Colon (tissue), 2 donors: ENCODE data around the gene PDPN.
"Not testable (repeated sequence)": the region's sequence is repeated elsewhere in the genome, so short reads cannot be mapped to it uniquely, and the experiment has no call there.

Experiments
- FAIRE-seq: peaks from 2 replicates; lab custom pipeline; 2012; peaks lifted over from hg19 to GRCh38; lab: Jason Lieb, UNC
- donor health status: control.
- donor health status: control.

The PDPN gene, protein sequence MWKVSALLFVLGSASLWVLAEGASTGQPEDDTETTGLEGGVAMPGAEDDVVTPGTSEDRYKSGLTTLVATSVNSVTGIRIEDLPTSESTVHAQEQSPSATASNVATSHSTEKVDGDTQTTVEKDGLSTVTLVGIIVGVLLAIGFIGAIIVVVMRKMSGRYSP

DNA sequence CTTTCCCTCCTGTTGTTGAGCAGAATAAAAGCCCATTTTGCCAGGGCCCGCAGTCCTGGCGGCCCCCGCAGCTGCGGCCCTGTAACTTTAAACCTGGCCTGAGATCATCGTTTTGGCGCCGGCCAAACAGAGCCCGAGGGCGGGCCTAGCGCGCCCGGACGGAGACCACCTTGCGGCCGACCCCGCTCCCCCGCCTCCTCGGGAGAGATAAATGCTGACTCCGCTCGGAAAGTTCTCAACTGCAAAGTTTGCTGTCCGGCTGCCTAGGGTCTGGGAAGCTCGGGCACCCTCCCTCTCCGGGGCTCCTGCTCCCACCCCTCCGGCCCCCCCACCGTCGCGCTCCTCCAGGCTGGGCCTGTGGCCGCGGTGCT lies at the start of gene PDPN:
Gene PDPN, plus strand, starts transcription at position 238 of the 371 bp plus-strand sequence. CDS start 202 bp downstream, outside the sequence.
- no peak for FAIRE-seq

DNA sequence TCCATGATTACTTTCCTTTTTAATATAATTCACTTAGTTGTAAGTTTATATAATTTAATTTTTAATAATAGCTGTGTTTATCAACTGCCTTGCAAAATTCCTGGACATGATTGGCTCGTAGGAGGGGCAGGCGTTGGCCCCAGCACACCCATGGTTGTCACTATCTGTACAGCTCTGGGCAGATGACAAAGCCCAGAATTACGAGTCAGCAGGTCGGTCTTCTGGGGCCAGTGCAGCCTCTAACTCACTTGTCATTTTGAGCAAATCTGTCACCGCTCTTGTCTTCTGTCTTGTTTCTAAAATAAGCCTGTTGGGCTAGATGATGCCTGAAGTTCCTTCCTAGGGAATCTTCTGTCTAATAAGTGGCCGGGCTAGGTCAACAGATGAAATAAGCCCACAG lies 48.4 kb upstream of the PDPN start:
- FAIRE-seq: no peak

DNA sequence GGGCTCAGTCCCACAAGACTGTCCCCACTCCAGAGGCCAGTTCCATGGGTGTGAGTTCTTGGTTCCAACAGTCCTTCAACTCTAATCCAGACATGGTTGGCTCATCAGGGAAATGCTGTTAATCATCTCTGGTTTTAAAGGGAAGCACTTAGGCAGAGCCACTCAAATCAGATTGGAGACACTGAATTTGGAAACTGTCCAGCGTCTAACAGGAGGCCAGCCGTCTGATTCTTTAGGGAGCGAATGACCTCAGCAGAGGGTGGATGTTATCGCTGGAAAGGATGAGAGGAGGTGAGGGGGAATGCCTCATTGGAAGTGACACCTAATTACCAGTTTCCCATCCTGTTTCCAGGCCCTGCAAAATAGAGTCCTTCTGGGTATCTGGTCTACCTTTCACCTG lies 47.1 kb upstream of the PDPN start:
- no peak for FAIRE-seq

DNA sequence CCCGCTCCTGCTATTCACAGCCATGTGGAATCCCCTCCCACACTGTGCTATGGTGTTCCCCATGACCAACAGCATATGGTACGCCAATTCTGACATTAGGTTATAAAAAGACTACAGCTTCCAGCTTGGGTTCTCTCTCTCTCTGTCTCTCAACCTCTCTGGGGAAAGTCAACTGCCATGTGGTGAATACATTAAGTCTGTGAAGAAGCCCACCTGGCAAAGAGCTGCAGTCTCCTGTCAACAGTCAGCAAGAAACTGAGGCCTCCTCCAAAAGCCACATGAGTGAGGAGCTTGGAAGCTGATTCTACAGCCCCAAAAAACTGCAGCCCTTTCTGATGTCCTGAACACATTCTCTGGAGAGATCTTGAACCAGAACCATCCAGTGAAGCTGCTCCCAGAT lies 44.8 kb upstream of the PDPN start:
- no peak for FAIRE-seq

DNA sequence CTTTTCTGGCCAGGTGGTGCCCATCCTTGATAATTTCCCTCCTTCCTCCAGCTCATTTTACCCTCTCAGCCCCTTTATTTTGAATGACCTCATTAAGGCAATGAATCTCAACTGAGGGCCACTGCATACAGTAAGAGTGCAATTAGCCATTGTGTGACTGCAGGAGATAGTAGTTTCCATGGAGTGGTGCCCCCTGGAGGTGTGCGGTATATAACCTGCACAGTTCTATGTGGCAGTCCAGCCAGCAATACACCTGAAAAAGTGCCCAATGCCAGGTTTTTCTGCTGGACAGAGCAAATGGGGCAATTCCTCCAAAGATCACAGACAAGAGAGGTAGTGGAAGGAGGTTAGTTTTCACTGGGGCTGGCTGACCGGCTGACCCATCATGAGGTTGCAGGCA lies 43.9 kb upstream of the PDPN start:
- no peak for FAIRE-seq

DNA sequence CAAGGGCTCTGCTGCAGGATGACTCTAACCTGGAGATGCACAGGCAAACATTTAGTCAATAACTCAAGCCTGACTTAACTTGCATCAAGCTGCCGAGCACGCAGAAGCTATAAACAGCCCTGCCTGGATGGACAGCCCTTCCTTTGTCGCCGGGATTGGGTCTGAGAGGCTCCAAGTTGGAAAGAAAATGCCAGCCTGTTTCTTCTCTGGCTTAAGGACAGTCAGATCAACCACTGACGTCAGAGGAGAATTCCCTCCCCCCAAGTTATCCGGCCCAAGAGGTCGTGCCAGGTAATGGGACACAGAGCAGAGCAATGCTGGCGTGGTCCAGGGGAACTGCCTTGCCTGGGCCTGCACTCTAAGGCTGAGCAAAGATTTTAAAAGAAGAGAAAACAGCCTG lies 42.8 kb upstream of the PDPN start:
- no peak for FAIRE-seq

DNA sequence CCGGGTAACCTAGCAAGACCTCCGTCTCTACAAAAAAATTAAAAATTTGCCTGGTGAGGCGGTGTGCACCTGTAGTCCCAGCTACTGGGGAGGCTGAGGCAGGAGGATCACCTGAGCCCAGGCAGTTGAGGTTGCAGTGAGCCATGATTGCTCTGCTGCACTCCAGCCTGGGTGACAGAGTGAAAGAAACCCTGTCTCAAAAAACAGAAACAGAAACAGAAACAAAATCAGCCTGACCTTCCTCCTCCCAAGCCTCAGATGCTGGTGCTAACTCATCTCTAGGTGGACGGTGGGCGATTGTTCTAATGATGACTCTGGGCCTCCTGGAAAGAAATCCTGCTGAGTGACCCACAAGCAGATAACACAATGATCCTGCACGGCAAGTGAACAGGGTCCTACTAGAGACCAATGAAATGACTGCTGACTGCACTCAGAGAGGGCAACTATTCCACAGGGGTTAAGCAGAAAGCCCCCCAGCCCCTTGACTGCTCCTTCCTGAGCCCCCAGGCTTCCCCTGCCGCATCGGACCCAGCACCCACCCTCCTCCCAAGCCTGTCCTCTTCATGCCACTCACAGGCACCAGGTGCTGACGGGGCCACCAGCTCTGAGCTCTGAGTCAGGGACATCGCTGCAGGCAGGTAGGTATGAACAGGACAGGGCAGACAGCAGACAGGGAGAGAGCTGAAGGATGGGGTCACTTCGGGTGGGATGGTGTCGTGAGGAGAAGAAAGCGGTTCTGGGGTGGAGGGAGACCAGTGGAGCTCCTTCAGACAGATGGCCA lies 42.0 kb upstream of the PDPN start:
- FAIRE-seq: no peak

DNA sequence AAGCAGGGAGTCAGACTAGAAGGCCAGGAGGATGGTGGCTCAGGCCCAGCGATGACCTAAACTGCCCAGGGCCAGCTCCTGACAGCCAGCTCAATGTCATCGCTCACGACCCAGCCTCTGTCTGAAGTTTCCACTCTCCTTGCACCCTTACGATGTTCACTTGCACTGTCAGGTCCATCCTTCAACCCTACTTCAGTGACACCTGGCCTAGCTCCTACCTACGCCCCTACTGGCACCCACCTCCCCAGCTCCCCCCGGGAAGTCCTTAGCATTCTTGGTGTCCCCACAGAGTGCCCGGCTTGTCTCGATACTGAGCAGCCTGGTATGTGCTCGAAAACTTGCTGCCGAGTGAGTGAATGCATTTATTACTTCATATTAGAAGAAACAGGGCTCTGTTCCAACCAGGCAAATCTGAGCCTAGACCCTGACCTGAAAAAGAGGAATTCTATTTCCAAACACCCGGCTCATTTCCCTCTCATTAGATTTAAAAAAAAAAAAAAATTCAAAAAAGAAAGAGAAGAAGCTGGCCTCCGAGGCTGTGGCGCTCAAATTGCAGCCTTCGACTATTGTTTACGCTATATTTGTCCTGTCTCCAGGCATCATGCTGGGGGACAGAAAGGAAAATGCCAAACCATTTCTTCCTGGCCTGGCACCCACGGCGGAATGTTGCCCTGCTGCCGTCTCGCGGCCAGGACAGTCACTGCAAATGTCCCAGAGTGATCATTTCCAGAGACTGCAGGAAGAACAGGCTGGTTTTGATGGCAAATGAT lies 40.0 kb upstream of the PDPN start:
- FAIRE-seq: no peak

DNA sequence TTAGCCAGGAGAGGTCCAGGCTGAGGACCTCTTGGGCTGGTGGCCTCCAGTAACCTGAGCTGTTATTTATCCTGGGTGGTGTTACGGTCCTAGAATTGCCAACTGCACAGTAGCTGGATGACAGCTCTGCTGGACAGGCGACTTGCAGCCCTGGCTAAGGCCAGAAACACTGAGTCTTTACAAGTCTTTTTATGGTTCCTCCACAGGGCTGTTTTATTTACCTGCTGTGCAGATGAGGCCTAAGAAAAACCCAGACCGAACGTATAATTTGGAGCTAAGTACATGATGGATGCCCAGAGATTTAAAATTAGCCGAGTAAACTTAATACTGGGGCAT lies 39.4 kb upstream of the PDPN start:
- FAIRE-seq: no peak

DNA sequence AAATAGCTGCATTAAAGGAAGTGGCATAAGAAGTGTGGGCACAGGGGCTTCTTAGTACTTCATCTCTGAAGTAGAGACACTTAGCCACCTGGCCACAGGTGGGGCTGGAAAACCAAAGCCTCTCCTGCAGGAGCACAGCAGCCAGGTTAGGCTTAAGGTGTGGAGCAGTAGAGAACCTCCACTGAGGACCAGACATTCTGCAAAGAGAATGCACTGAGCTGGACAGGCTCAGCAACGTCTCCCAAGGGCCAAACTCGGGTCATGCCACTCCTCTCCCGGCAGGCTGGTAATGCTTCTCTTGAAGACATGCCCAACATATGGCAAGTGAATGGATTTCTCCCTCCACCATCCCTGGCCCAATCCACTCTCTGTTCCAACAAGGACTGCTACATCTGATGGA lies 36.8 kb upstream of the PDPN start:
- no peak for FAIRE-seq

DNA sequence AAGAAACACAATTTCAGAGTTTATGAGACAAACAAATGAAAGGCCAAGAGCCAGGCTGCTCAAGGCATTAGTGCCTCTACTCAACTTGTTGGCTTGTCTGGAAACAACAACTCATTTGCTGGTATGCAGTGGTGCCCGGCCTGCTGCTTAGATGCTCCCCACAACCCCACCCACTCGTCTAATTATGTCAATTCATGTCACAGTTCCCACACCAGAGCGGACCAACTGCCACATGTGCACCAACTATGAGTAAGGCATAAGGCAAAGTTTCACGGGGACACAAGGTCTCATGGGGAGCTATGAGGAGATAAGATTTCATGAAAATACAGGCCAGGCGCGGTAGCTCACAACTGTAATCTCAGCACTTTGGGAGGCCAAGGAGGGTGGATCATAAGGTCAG lies 35.4 kb upstream of the PDPN start:
- FAIRE-seq: no peak

DNA sequence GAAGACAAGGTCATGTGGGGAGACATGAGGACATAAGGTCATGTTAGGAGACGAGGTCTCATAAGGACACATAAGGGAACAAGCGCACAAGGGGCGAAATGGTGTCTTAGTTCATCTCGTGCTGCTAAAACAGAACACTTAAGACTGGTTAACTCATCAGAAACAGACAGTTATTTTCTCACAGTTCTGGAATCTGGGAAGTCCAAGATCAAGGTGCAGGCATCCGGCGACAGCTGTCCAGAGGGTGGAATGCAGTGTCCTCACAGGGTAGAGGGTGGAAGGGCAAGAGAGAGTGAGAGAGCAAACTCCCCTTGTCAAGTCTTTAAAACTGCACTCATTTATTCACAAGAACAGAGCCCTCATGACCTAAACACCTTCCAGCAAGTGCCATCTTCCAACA lies 34.6 kb upstream of the PDPN start:
- FAIRE-seq: no peak

DNA sequence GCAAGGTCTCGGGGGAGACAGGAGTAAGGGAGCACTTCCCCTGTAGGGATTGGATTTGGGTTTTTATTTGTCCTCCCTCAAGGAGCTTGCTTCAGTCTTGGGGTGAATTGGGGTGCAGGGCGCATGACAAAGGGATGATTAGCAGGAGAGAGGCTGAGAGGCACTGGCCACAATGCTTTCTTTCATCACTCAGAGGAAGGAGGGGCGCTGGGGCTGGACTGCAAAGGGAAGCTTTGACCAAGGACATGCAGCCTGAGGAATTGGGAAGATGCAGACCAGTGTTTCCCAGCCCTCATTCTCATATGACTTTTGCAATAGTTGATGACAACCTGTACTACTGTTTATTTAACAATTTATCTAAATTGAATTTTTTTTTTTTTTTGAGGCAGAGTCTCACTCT lies 34.1 kb upstream of the PDPN start:
- FAIRE-seq: no peak

DNA sequence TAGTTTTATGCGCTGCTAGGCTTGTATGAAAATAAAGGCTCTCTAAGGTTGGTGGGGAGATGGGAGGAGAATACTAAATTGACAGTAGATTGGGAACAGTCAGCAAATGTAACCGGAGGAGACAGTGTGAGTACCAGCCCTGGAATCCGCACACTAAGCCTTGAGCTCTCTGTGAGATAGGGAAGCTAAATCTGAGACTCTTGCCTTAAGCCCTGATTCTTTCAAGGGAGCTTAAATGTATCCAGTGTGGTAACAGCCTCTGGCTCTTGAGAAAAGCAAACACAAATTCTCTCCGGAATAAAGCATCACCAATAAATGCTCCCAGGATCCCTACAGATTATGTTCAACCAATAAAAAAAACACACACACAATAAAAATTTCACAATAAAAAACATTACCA lies 33.0 kb upstream of the PDPN start:
- no peak for FAIRE-seq

DNA sequence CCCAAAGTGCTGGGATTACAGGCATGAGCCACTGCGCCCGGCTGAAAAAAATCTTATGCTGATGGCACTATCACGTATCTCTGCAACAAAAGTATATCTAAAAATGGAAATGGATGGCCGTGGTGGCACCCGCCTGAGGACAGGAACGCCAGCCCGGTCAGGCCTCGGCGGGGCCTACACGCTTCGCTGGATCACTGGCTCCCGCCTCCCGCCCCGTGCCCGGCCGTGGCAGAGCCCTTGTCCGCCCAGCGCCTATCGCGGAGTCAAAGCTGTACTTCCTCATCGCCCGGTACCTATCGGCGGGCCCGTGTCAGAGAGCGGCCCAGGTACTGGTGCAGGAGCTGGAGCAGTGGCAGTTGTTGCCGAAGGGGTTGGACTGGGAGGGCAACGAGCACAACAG lies 28.8 kb upstream of the PDPN start:
- FAIRE-seq: no peak

DNA sequence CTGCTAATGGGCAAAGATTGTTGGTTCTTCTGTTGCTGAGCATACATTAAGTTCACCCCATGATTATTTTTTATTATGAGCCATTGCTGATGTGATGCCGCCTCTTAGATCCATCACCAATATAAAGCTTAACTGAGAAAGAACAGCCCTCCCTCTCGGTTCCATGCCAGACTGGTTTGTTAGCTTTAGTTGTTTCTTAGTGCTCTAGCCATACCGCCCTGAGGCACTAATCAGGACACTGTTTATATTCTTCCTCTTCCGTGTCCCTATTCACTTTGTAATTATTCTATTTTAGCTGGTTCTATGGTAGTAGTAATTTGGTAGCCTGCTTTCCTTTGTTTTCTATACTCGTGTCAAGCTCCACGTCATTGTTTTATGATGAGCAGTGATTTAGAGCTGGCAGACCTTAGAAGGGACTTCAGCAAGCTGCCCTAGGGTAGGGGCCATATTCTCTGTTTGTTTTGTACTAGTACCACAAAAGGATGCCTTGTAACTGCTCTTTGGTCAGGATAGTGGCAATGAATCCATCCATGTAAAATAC lies 27.3 kb upstream of the PDPN start:
- no peak for FAIRE-seq

DNA sequence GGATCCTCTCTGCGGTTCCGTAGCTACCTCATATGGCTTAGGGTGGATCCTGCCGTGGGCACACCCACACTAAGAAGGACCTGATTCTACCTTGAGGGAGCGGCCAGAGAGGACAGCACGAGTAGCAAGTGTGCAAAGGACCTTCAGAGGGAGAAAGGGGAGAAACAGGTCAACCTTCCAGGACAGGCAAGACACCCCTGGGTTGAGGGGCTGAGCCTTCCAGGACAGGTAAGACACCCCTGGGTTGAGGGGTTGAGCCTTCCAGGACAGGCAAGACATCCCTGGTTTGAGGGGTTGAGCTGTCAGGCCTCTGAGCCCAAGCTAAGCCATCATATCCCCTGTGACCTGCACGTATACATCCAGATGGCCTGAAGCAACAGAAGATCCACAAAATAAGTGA lies 23.1 kb upstream of the PDPN start:
- no peak for FAIRE-seq

DNA sequence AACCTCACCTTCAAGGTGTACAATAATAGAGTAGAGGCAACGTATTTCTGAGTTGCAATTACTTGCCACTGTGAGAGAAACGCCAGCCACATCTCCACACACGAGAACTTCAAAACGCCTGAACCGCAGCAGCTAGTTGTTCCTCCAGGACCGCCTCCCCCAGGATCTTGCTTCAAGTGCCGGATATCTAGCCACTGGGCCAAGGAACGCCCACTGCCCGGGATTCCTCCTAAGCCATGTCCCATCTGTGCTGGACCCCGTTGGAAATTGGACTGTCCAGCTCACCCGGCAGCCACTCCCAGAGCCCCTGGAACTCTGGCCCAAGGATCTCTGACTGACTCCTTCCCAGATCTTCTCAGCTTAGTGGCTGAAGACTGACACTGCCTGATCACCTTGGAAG lies 20.7 kb upstream of the PDPN start:
- not testable (repeated sequence) for FAIRE-seq

DNA sequence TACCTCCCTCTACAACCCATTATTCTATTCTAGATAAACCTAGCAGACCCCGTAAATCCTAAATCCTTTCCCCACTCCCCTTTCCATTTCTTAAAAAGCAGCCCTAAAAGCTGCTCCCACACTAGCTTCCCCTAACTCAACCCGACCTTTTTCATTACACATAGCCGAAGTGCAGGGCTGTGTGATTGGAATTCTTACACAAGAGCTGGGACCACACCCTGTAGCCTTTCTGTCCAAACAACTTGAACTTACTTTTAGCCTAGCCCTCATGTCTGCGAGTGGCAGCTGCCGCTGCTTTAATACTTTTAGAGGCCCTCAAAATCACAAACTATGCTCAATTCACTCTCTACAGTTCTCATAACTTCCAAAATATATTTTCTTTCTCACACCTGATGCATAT lies 19.6 kb upstream of the PDPN start:
- no peak for FAIRE-seq

DNA sequence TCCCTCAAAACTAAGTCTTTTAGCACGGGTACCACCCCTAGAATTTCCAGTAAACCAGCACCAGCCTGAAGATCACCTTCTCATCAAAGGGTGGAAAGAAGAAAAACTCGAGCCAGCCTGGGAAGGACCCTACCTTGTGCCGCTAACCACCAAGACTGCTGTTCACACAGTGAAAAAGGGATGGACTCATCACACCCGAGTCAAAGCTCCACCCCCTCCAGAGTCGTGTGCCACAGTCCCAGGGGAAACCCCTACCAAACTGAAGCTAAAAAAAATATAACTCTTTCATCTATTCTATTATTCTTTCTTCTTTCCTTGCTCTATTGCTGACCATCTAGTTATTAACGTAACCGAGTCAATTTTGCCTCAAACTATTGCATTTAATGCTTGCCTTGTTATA lies 13.2 kb upstream of the PDPN start:
- not testable (repeated sequence) for FAIRE-seq

DNA sequence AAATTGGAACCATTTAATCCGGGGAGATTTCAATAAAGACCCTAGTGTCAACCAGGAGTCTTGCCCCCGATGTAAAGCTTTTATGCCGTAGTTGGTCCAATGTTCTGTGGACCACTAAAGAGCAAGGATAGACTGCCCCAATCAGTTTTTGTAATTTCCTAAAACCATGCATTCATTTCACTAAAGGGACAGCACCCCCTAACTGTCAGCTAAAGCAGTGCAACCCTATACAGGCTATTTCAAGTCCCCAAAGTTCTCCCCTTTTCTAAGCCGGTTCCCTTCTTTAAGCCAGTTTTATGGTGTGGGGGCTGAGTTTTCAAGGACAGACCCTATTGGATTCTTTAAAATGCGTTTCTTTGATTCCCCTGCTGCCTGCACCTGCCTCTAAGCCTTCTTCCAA lies 12.7 kb upstream of the PDPN start:
- FAIRE-seq: no peak

DNA sequence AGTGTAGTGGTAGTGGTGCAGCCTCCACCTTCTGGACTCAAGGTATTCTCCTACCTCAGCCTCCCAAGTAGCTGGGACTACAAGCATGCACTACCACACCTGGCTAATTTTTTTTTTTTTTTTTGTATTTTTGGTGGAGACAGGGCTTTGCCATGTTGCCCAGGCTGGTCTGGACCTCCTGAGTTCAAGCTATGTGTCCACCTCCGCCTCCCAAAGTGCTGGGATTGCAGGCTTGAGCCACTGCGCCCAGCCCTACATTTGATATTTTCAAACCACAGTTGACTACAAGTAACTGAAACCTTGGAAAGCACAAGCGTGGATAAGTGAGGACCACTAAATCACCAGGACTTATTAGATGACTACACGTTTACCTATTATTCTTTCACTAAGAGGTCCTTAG lies 10.0 kb upstream of the PDPN start:
- no peak for FAIRE-seq

DNA sequence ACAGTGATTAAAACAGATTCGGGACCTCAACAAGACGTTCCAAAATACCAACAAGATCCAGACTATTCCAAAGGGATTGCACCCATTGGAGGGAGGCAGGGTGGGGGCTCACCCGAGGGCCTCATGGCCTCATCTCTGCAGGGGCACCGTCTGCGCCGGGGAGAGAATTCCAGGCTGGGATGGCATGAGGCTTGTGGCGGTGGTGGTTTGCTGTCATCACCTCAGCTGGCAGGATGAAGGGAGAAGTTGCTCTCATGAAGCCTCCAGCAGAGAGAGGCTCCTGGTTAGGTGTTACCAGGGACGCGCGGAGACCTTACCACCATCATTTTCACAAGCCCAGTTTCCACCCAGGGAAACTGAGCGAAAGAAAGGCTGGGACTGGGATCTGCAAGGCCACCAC lies 6.7 kb upstream of the PDPN start:
- FAIRE-seq: no peak
